K562 (cell line): ENCODE results near the gene PRDX2. TPM values are rescaled to one million over a fixed set of nuclear protein-coding genes. Genes with fewer than 3 reads are reported as not detected.

Experiments
- CEBPZ ChIP-seq: fragments of 150-350 bp; IDR thresholded peaks from 2 replicates; pipeline ENCODE4 v1.6.1; 2014; ENCODE audit warnings: low read depth, mild to moderate bottlenecking, low read length, borderline replicate concordance
- DMBX1 ChIP-seq: fragments of 250-450 bp; sonication (Bioruptor Pico); IDR thresholded peaks from 2 replicates; pipeline ENCODE4 v1.8.0; 2022; ENCODE audit warnings: inconsistent platforms, mild to moderate bottlenecking, moderate library complexity, borderline replicate concordance
- EP400 ChIP-seq: fragments of 450-650 bp; IDR thresholded peaks from 2 replicates; pipeline ENCODE4 v1.6.1; 2017; ENCODE audit warnings: antibody characterized with exemption, mild to moderate bottlenecking, moderate library complexity
- LEF1 ChIP-seq: fragments of 450-650 bp; IDR thresholded peaks from 2 replicates; pipeline ENCODE4 v1.6.1; 2016; ENCODE audit warnings: mild to moderate bottlenecking
- MBD2 ChIP-seq: sonication (generic); IDR thresholded peaks from 2 replicates; pipeline ENCODE4 v1.6.1; 2016; ENCODE audit warnings: low read depth, borderline replicate concordance
- MTA1 ChIP-seq: fragments of 450-650 bp; IDR thresholded peaks from 2 replicates; pipeline ENCODE4 v1.6.1; 2017; ENCODE audit warnings: borderline replicate concordance
- NBN ChIP-seq: fragments of 450-650 bp; IDR thresholded peaks from 2 replicates; pipeline ENCODE4 v1.6.1; 2016; ENCODE audit warnings: low read depth, mild to moderate bottlenecking
- NONO ChIP-seq, 2 experiments: fragments of 200-400 bp in 1 of 2; fragments of 450-650 bp in 1 of 2; formaldehyde crosslinking in 1 of 2; IDR thresholded peaks; 2 replicates each; pipeline ENCODE4 v1.6.1; 2017; ENCODE audit warnings: low read depth in 2 of 2, mild to moderate bottlenecking in 2 of 2, moderate library complexity in 2 of 2, low read length in 1 of 2
- POLR2AphosphoS5 ChIP-seq: IDR thresholded peaks from 2 replicates; pipeline ENCODE4 v1.6.1; 2011; ENCODE audit warnings: mild to moderate bottlenecking, low read depth, low read length, moderate library complexity; ENCODE audit not compliant: control insufficient read depth, insufficient read depth
- SMC3 ChIP-seq: conservative IDR thresholded peaks from 2 replicates; pipeline ENCODE4 v1.6.1; 2011; ENCODE audit warnings: low read depth, low read length, improper control_type of control experiment; ENCODE audit not compliant: insufficient read depth
- ZHX1 ChIP-seq: fragments of 150-350 bp; conservative IDR thresholded peaks from 2 replicates; pipeline ENCODE4 v1.6.1; 2014; ENCODE audit warnings: low read length
- ZNF583 ChIP-seq: fragments of 250-450 bp; sonication (Bioruptor Pico); IDR thresholded peaks from 2 replicates; pipeline ENCODE4 v1.4.0; 2020
- polyA plus RNA-seq, 8 experiments: library from polyadenylated mRNA; depleted of rRNA in 4 of 8; stranded (reverse) in 5 of 8; unstranded in 3 of 8; fragments of >200 nt; fragmentation: Nextera tagmentation in 2 of 8; fragmentation: Illumina TruSeq in 1 of 8; extraction: Ambion mirVana in 2 of 8; extraction: Trizol in 1 of 8; gene quantifications; 2 replicates each; pipeline versions ENCODE4 v1.2.1 to v1.2.3, GENCODE V29; 2011 to 2014; ENCODE audit warnings: inconsistent platforms in 1 of 8, missing spikeins in 1 of 8
- total RNA-seq, 7 experiments: library from RNA; depleted of rRNA in 6 of 7; stranded (reverse); fragments of >200 nt in 6 of 7; fragmentation: Illumina TruSeq in 2 of 7; extraction: Trizol in 2 of 7; gene quantifications; 2 replicates each; pipeline versions ENCODE4 v1.2.1 to v1.2.3, GENCODE V29; 2011 to 2021; ENCODE audit warnings: low replicate concordance in 1 of 7
- TF ChIP-seq, protein P1 (sequence below): IDR thresholded peaks from 2 replicates; pipeline ENCODE4 v1.6.1; 2011; ENCODE audit warnings: borderline replicate concordance, low read depth, mild to moderate bottlenecking, moderate library complexity, low read length; ENCODE audit not compliant: insufficient read depth, poor library complexity, severe bottlenecking

PRDX2 gene
- total and polyA plus RNA-seq, 9 of the 15 experiments (the other 6 are each of a cell fraction or from before 2014, with no cell fraction given): 206 to 1,183 (median 415) TPM

DNA sequence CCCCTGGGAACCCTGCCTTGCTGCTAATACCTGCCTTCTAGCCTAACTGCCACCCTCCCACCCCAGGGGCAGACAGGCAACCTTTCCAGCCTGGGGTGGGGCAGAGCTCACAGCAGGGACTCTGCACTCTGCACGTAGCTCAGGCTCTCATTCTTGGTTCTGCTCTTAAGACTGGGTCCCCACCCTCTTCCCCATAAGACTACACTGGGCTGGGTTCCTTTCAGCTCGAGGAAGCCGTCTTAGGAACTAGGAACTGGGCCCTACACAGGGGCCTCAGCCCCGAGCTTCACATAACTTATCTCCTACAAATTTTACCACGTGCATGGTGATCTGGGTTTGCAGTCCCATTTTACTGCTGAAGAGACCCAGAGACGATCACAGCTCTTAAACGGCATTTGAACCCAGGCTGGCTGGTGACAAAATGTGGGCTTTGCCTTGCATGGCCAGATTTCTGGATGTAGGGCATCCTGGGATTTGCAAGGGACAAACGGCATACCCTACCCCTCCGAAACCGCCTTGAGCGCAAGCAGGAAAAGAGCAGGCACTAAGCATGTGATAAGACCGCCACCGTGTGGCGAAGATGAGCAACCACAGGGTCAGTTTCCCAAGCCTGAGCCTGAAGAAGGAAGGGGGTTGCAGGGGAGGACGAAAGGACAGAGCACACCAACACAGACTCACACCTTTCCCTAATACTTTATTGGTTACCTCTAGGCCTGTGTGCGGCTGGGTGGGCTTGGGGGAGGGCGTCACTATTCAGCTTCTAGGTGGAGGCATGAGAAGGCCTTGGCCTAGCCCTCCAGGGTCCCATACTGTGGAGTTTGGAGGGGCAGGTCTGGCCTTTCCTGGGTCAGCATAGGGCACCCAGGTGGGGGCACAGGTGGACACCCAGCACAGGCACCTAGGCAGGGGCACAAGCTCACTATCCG, 5.2 kb downstream of the PRDX2 start (continued):
- TF ChIP-seq CEBPZ (no peak), ZHX1 (no peak), NONO (IDR thresholded peaks at IDR 0.05; ENCODE audit: low read depth in 2 of 2, low read length in 1 of 2) (peak in 1 of 2 experiments; percentile 45; a peak in 1 of 4 replicates), ZNF583 (CRISPR knock-in tag) (no peak), MTA1 (no peak), POLR2AphosphoS5 (peak; percentile 21; the same call in 1 of the 2 replicates), NBN (peak; percentile 68; the same call in 1 of the 2 replicates), DMBX1 (CRISPR knock-in tag) (peak; percentile 40; the same call in 1 of the 2 replicates), LEF1 (no peak), MBD2 (0 out of 2 replicates have a peak, but pooled peaks have one; percentile 11), EP400 (peak; percentile 63), SMC3 (peak; percentile 95)
- TF ChIP-seq, protein P1, sequence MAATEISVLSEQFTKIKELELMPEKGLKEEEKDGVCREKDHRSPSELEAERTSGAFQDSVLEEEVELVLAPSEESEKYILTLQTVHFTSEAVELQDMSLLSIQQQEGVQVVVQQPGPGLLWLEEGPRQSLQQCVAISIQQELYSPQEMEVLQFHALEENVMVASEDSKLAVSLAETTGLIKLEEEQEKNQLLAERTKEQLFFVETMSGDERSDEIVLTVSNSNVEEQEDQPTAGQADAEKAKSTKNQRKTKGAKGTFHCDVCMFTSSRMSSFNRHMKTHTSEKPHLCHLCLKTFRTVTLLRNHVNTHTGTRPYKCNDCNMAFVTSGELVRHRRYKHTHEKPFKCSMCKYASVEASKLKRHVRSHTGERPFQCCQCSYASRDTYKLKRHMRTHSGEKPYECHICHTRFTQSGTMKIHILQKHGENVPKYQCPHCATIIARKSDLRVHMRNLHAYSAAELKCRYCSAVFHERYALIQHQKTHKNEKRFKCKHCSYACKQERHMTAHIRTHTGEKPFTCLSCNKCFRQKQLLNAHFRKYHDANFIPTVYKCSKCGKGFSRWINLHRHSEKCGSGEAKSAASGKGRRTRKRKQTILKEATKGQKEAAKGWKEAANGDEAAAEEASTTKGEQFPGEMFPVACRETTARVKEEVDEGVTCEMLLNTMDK: peak; percentile 43
